Right lobe of liver (tissue), 6 donors: Measurements from ENCODE around the gene CFAP92. TPM values are rescaled to one million over a fixed set of nuclear protein-coding genes. Genes with fewer than 3 reads are reported as not detected.

ENCODE experiments used
- ATAC-seq, 4 donors: fragments of 200-7000 bp; cut with Tn5 transposase; one replicate each; pipeline ENCODE4 v1.9.1; 2020; ENCODE audit warnings: mild to moderate bottlenecking in 4 of 4, moderate library complexity in 4 of 4
- DNase-seq, 3 donors: peaks; one replicate each; pipeline ENCODE4 v3.0.0-alpha.2; 2020
- H3K27ac ChIP-seq, 3 donors: fragments of 200-600 bp; one replicate each; pipeline ENCODE4 v1.8.0; 2022
- H3K27me3 ChIP-seq, 2 donors: fragments of 200-600 bp; one replicate each; pipeline ENCODE4 v1.8.0; 2022
- H3K36me3 ChIP-seq, 4 donors: fragments of 200-600 bp; sonication (generic) in 1 of 4; one replicate each; pipeline versions ENCODE4 v1.5.1 to v1.8.0; 2017 to 2022; ENCODE audit warnings: control low read depth in 1 of 4
- H3K4me1 ChIP-seq, 4 donors: fragments of 200-600 bp; sonication (generic) in 1 of 4; one replicate each; pipeline versions ENCODE4 v1.5.1 to v1.8.0; 2017 to 2022; ENCODE audit warnings: control low read depth in 1 of 4
- H3K4me3 ChIP-seq, 3 donors: fragments of 200-600 bp; one replicate each; pipeline ENCODE4 v1.8.0; 2022
- H3K9me3 ChIP-seq, 4 donors: fragments of 200-600 bp; sonication (generic) in 1 of 4; one replicate each; pipeline versions ENCODE4 v1.5.1 to v1.8.0; 2017 to 2022; ENCODE audit warnings: control low read depth in 1 of 4
- POLR2A ChIP-seq: fragments of 450-650 bp; IDR thresholded peaks from one replicate; pipeline ENCODE4 v1.6.1; 2017; ENCODE audit warnings: antibody characterized with exemption, mild to moderate bottlenecking
- WGBS: methylation state at CpG from one replicate; pipeline ENCODE4 v1.1.6; 2018; ENCODE audit warnings: low coverage, low lambda C conversion rate; ENCODE audit not compliant: insufficient coverage; ENCODE audit errors: missing lambda C conversion rate; 5-methylcytosine and 5-hydroxymethylcytosine counted together
- intact Hi-C, 2 donors: fragments of 100-400 bp; cut with DNase I; formaldehyde crosslinking; loops; one replicate each; pipeline versions ENCODE4 v1.11.2 to v1.14.1; 2022
- total RNA-seq, 6 experiments: library from RNA; depleted of rRNA in 2 of 6; stranded (reverse); fragments of >200 nt in 2 of 6; fragmentation: NEBNext Ultra II Directional in 3 of 6; extraction: Animal tissue kit (Norgen Biotek cat#: 25700) in 3 of 6; gene quantifications; one replicate each; pipeline versions ENCODE4 v1.1.0 to v1.2.4, GENCODE V29; 2016 to 2023
- TF ChIP-seq, protein P1 (sequence below), 4 donors: fragments of 200-600 bp in 3 of 4; fragments of 450-650 bp in 1 of 4; IDR thresholded peaks; one replicate each; pipeline versions ENCODE4 v1.5.1 to v1.8.0; 2016 to 2022; ENCODE audit warnings: antibody characterized with exemption in 4 of 4, mild to moderate bottlenecking in 2 of 4
- donor health status: DM: no; HTN: yes; CAD: no.
- donor health status: DM: no; HTN: no; CAD: no.
- donor health status: DM: no; HTN: no; CAD: no.
- donor health status: DM: no; HTN: yes; CAD: no.
- donor health status: DM: no; HTN: yes; CAD: no.

The CFAP92 gene
- total RNA-seq, 6 experiments from 2014 or later = 0.05 to 0.21 (median 0.08) TPM; not detected in 2

DNA sequence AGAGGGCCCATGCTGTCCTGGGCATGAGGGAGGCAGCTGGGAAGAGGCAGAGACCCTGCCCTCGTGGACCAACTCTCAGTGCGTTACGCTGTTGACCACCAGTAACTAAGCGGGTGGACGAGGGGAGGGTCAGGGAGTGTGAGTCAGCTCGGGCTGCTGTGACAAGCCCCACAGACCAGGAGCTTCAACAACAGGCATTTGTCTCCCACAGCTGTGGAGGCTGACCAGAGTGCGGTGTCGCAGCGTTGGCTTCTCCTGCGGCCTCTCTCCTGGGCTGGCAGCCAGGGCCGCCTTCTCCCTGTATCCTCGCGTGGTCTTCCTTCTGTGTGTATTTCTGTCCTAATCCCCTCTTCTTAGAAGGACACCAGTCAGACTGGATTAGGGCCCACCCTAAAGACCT lies 20.3 kb upstream of the CFAP92 start:
- WGBS = 74% methylated on average over 9 of the region's 13 CpGs
- intact Hi-C loops = no loop called here
- DNase-seq = no peak
- no peaks in the 10 kb centered on the region for H3K27me3 ChIP-seq
- H3K4me1 ChIP-seq = no peaks in the 10 kb centered on the region
- ATAC-seq = peak in 2 of 4 donors; percentile 8 to 9
- TF ChIP-seq, protein P1, sequence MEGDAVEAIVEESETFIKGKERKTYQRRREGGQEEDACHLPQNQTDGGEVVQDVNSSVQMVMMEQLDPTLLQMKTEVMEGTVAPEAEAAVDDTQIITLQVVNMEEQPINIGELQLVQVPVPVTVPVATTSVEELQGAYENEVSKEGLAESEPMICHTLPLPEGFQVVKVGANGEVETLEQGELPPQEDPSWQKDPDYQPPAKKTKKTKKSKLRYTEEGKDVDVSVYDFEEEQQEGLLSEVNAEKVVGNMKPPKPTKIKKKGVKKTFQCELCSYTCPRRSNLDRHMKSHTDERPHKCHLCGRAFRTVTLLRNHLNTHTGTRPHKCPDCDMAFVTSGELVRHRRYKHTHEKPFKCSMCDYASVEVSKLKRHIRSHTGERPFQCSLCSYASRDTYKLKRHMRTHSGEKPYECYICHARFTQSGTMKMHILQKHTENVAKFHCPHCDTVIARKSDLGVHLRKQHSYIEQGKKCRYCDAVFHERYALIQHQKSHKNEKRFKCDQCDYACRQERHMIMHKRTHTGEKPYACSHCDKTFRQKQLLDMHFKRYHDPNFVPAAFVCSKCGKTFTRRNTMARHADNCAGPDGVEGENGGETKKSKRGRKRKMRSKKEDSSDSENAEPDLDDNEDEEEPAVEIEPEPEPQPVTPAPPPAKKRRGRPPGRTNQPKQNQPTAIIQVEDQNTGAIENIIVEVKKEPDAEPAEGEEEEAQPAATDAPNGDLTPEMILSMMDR (IDR thresholded peaks at IDR 0.05) = no peak
- no peak for TF ChIP-seq POLR2A
- no peaks in the 10 kb centered on the region for H3K9me3 ChIP-seq
- H3K4me3 ChIP-seq = no peak overlapping the region
- H3K27ac ChIP-seq = no peak overlapping the region
- H3K36me3 ChIP-seq = no peaks in the 10 kb centered on the region

DNA sequence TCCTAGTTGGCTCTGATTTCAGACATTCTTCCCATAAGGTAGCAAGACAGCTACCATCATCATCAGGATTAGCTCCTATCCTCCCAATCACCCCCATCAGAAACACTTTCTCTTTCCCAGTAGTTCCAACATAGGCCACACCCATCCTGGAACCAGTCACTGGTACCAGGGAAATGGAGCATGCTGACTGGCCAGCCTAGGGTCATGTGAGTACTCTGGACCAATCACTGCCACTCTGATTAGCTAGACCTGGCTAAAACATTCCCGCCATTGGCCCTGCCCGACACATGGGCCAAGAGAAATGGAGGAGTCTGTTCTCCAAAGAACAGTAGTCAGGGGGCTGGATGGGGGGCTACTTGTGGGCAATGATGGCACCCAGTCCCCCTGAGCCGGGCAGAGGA lies 19.6 kb upstream of the CFAP92 start:
- Histone ChIP-seq H3K27ac (no peak overlapping the region), H3K4me3 (no peak overlapping the region), H3K9me3 (no peaks in the 10 kb centered on the region), H3K27me3 (no peaks in the 10 kb centered on the region), H3K36me3 (no peaks in the 10 kb centered on the region), H3K4me1 (no peaks in the 10 kb centered on the region)
- DNase-seq (no peak), ATAC-seq (no peak)
- 75% methylated on average over 1 of the region's 3 CpGs for WGBS
- intact Hi-C loops = no loop called here
- TF ChIP-seq POLR2A = no peak
- TF ChIP-seq, protein P1 (IDR thresholded peaks at IDR 0.05) = no peak

DNA sequence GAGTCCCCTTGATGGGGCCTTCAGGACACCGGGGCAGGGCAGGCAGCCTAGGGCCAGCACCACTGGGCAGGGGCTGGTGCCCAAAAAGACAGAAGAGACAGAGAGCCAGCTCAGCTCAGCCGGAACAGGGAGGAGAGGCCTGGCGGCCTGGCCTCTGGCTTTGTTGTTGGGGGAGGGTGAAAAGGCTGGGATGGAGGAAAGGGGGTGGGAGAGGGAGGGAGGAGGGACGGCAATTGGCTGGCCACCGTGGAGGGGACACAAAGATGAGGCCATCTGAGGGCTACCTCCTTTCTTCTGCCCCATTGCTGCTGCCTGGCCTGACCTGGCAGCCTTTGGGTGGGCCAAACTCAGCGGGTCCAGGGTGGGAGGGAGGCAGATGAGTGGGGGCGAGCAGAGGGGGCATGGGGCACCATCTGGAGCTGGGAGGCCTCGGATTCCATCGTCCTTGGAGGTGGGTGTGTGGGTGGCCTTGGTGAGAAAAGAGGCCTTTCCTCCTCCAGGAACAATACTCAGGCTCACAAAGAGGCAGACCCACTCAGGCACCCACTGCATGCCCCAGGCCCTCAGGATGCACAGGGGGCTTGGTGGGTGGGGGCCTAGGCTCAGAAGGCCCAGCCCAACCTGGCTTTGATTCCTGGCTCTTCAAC lies 16.6 kb upstream of the CFAP92 start:
- TF ChIP-seq, protein P1 (IDR thresholded peaks at IDR 0.05) = no peak
- TF ChIP-seq POLR2A = no peak
- no peaks in the 10 kb centered on the region for H3K9me3 ChIP-seq
- H3K4me3 ChIP-seq = no peak overlapping the region
- H3K36me3 ChIP-seq = no peaks in the 10 kb centered on the region
- H3K27ac ChIP-seq = no peak overlapping the region
- DNase-seq (no peak), ATAC-seq (no peak)
- intact Hi-C loops = no loop called here
- WGBS = 70% methylated on average over 4 of the region's 9 CpGs
- H3K27me3 ChIP-seq = no peaks in the 10 kb centered on the region
- peaks cover 0 to 3% (median 0%) of the 10 kb centered on the region in 4 donors for H3K4me1 ChIP-seq

DNA sequence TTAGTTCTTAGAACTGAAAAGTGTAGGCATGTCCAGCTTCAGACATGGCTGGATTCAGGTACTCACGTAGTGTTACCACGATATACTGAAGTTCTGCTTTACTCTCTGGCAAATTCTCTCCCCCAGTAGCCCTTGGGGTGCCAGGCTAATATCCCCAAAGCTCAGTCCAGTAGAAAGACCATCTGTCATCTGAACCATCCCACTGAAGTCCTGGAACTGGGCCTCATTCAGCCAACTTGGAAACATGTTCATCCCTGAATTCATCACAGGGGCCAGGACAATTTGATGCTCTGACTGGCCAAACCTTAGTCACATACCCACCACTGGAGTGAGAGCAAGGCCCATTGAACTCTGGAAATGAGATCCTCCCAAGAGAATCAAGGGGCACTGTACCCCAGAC lies 15.4 kb upstream of the CFAP92 start:
- ATAC-seq (no peak), DNase-seq (no peak)
- intact Hi-C loops = no loop called here
- TF ChIP-seq, protein P1 (IDR thresholded peaks at IDR 0.05) = no peak
- TF ChIP-seq POLR2A = no peak
- Histone ChIP-seq H3K4me3 (no peak overlapping the region), H3K27me3 (no peaks in the 10 kb centered on the region), H3K9me3 (no peaks in the 10 kb centered on the region), H3K27ac (no peak overlapping the region), H3K4me1 (peaks cover 0 to 3% (median 0%) of the 10 kb centered on the region in 4 donors), H3K36me3 (no peaks in the 10 kb centered on the region)
- 86% methylated on average over 2 of the region's 2 CpGs for WGBS
